Neuronal stem cell (in vitro differentiated cells): ENCODE results near the gene DTNB.

Experiments used
- DNase-seq: peaks from one replicate; pipeline ENCODE4 v3.0.0-alpha.2; 2013; ENCODE audit warnings: low spot score
- H2AFZ ChIP-seq: one replicate; pipeline ENCODE4 v1.6.1; 2013; ENCODE audit warnings: mild to moderate bottlenecking, low read length, inconsistent platforms
- H2AK5ac ChIP-seq: 2 replicates; pipeline ENCODE4 v1.6.1; 2013; ENCODE audit warnings: low read depth, mild to moderate bottlenecking, inconsistent platforms, low read length, moderate library complexity, mixed read lengths
- H2BK120ac ChIP-seq: 2 replicates; pipeline ENCODE4 v1.6.1; 2013; ENCODE audit warnings: low read depth, mild to moderate bottlenecking, inconsistent platforms, low read length, moderate library complexity, mixed read lengths
- H2BK12ac ChIP-seq: one replicate; pipeline ENCODE4 v1.6.1; 2013; ENCODE audit warnings: low read length, inconsistent platforms
- H2BK15ac ChIP-seq: 2 replicates; pipeline ENCODE4 v1.6.1; 2013; ENCODE audit warnings: mild to moderate bottlenecking, low read length, inconsistent platforms, mixed read lengths
- H2BK5ac ChIP-seq: one replicate; pipeline ENCODE4 v1.6.1; 2013; ENCODE audit warnings: inconsistent platforms, mild to moderate bottlenecking, low read length, moderate library complexity
- H3K14ac ChIP-seq: one replicate; pipeline ENCODE4 v1.6.1; 2013; ENCODE audit warnings: low read length, inconsistent platforms
- H3K18ac ChIP-seq: 2 replicates; pipeline ENCODE4 v1.6.1; 2013; ENCODE audit warnings: low read length, inconsistent platforms
- H3K23ac ChIP-seq: 2 replicates; pipeline ENCODE4 v1.6.1; 2013; ENCODE audit warnings: low read depth, mild to moderate bottlenecking, mixed read lengths, low read length, inconsistent platforms; ENCODE audit not compliant: poor library complexity
- H3K27ac ChIP-seq: replicated peaks from 3 replicates; pipeline ENCODE4 v1.5.1; 2013; ENCODE audit warnings: low read length, inconsistent platforms
- H3K27me3 ChIP-seq, 3 experiments: 2 replicates each; pipeline ENCODE4 v1.6.1; 2013; ENCODE audit warnings: low read length in 3 of 3, mild to moderate bottlenecking in 2 of 3, inconsistent platforms in 1 of 3, low read depth in 1 of 3, mixed read lengths in 1 of 3, moderate library complexity in 1 of 3; ENCODE audit not compliant: control insufficient read depth in 3 of 3, insufficient read depth in 3 of 3
- H3K36me3 ChIP-seq, 2 donors: replicated peaks in 1 of 2; 2 replicates each; pipeline ENCODE4 v1.6.1; 2013; ENCODE audit warnings: low read length in 2 of 2; ENCODE audit not compliant: control insufficient read depth in 2 of 2, insufficient read depth in 2 of 2
- H3K4ac ChIP-seq: 2 replicates; pipeline ENCODE4 v1.6.1; 2013; ENCODE audit warnings: inconsistent platforms, mild to moderate bottlenecking, low read length, moderate library complexity
- H3K4me1 ChIP-seq, 2 donors: 1 replicate in 1 of 2; 2 replicates in 1 of 2; pipeline ENCODE4 v1.6.1; 2013; ENCODE audit warnings: low read length in 2 of 2, low read depth in 1 of 2; ENCODE audit not compliant: control insufficient read depth in 2 of 2, insufficient read depth in 1 of 2
- H3K4me2 ChIP-seq: one replicate; pipeline ENCODE4 v1.6.1; 2013; ENCODE audit warnings: mild to moderate bottlenecking, low read length, inconsistent platforms; ENCODE audit not compliant: insufficient read depth, poor library complexity, severe bottlenecking
- H3K4me3 ChIP-seq, 2 donors: 2 replicates each; pipeline ENCODE4 v1.5.1; 2013; ENCODE audit warnings: low read length in 2 of 2, mild to moderate bottlenecking in 2 of 2, inconsistent platforms in 1 of 2, moderate library complexity in 1 of 2
- H3K79me1 ChIP-seq: one replicate; pipeline ENCODE4 v1.6.1; 2013; ENCODE audit warnings: low read depth, mild to moderate bottlenecking, inconsistent platforms, low read length, moderate library complexity
- H3K9ac ChIP-seq: one replicate; pipeline ENCODE4 v1.6.1; 2013; ENCODE audit warnings: mild to moderate bottlenecking, low read depth, low read length, inconsistent platforms; ENCODE audit not compliant: poor library complexity
- H3K9me3 ChIP-seq, 2 donors: replicated peaks in 1 of 2; 2 replicates each; pipeline versions ENCODE3 to v1.6.1; 2013; ENCODE audit warnings: low read length in 2 of 2, mild to moderate bottlenecking in 2 of 2, inconsistent platforms in 1 of 2, low read depth in 1 of 2, mixed read lengths in 1 of 2, moderate library complexity in 1 of 2; ENCODE audit not compliant: control insufficient read depth in 2 of 2, insufficient read depth in 1 of 2
- H4K8ac ChIP-seq: one replicate; pipeline ENCODE4 v1.6.1; 2013; ENCODE audit warnings: low read depth, mild to moderate bottlenecking, inconsistent platforms, low read length, moderate library complexity
- H4K91ac ChIP-seq: one replicate; pipeline ENCODE4 v1.6.1; 2013; ENCODE audit warnings: low read length, low read depth, mild to moderate bottlenecking, inconsistent platforms; ENCODE audit not compliant: poor library complexity
- WGBS, 2 donors: extraction: QIAGEN DNeasy Blood & Tissue Kit; methylation state at CpG; one replicate each; pipeline ENCODE4 v1.1.7; 2013; ENCODE audit warnings: missing lambda C conversion rate in 2 of 2, mixed read lengths in 1 of 2; ENCODE audit not compliant: insufficient read length in 2 of 2, insufficient replicate concordance in 1 of 2; ENCODE audit errors: extremely low coverage in 2 of 2; 5-methylcytosine and 5-hydroxymethylcytosine counted together

DTNB gene

GRCh38 chr2:25497229-25497917 is 176.0 kb downstream of the DTNB start:
- DNase-seq, result no peak
- no peak overlapping the region for H3K18ac ChIP-seq
- H4K8ac ChIP-seq, result no peak overlapping the region
- no peak overlapping the region for H3K23ac ChIP-seq
- no peak overlapping the region for H3K4me2 ChIP-seq
- H2BK120ac ChIP-seq, result no peak overlapping the region
- no peak overlapping the region for H2BK5ac ChIP-seq
- H3K27ac ChIP-seq, result no peak overlapping the region
- no peak overlapping the region for H4K91ac ChIP-seq
- no peak overlapping the region for H3K4me3 ChIP-seq
- H3K14ac ChIP-seq, result no peak overlapping the region
- no peak overlapping the region for H2BK12ac ChIP-seq
- no peak overlapping the region for H3K9ac ChIP-seq
- no peak overlapping the region for H2BK15ac ChIP-seq
- no peak overlapping the region for H3K4ac ChIP-seq
- no peaks in the 10 kb centered on the region for H3K36me3 ChIP-seq
- H3K4me1 ChIP-seq, result peaks cover 0 to 1% of the 10 kb centered on the region in 2 donors
- no peak overlapping the region for H2AK5ac ChIP-seq
- no CpG with 5 or more reads among the region's 5 CpGs for WGBS, 2 donors
- H3K27me3 ChIP-seq, result no peaks in the 10 kb centered on the region
- H2AFZ ChIP-seq, result no peak overlapping the region
- H3K9me3 ChIP-seq, result no peaks in the 10 kb centered on the region
- H3K79me1 ChIP-seq, result no peaks in the 10 kb centered on the region

- Histone ChIP-seq H2BK120ac (no peak overlapping the region), H2AFZ (no peak overlapping the region), H2AK5ac (no peak overlapping the region), H3K4ac (no peak overlapping the region), H3K4me1 (peaks cover 0 to 1% of the 10 kb centered on the region in 2 donors), H3K23ac (no peak overlapping the region), H3K14ac (no peak overlapping the region), H3K27me3 (no peaks in the 10 kb centered on the region), H3K4me3 (no peak overlapping the region), H4K91ac (no peak overlapping the region), H3K18ac (no peak overlapping the region), H3K9ac (no peak overlapping the region), H3K9me3 (no peaks in the 10 kb centered on the region), H3K36me3 (no peaks in the 10 kb centered on the region), H3K27ac (no peak overlapping the region), H2BK12ac (no peak overlapping the region), H3K4me2 (no peak overlapping the region), H2BK15ac (no peak overlapping the region), H2BK5ac (no peak overlapping the region), H4K8ac (no peak overlapping the region), H3K79me1 (peaks cover 1% of the 10 kb centered on the region)
- no CpG with 5 or more reads among the region's 2 CpGs for WGBS, 2 donors
- no peak for DNase-seq
These were observed 178.8 kb downstream of the DTNB start for GRCh38 chr2:25494616-25495015.

- Histone ChIP-seq H3K4ac (no peak overlapping the region), H3K14ac (no peak overlapping the region), H2AK5ac (no peak overlapping the region), H2BK15ac (no peak overlapping the region), H3K27ac (no peak overlapping the region), H4K8ac (no peak overlapping the region), H3K27me3 (no peaks in the 10 kb centered on the region), H3K4me2 (no peak overlapping the region), H2AFZ (no peak overlapping the region), H3K79me1 (peaks cover 1% of the 10 kb centered on the region), H3K9ac (no peak overlapping the region), H3K23ac (no peak overlapping the region), H2BK5ac (no peak overlapping the region), H2BK120ac (no peak overlapping the region), H4K91ac (no peak overlapping the region), H3K36me3 (no peaks in the 10 kb centered on the region), H3K4me1 (peaks cover 0 to 1% of the 10 kb centered on the region in 2 donors), H2BK12ac (no peak overlapping the region), H3K9me3 (no peaks in the 10 kb centered on the region), H3K18ac (no peak overlapping the region), H3K4me3 (no peak overlapping the region)
- no peak for DNase-seq
- no CpG with 5 or more reads among the region's 1 CpG for WGBS, 2 donors
These were observed 180.2 kb downstream of the DTNB start for GRCh38 chr2:25493207-25493606.

- peaks cover 1% of the 10 kb centered on the region for H3K79me1 ChIP-seq
These were observed 180.7 kb downstream of the DTNB start for GRCh38 chr2:25492726-25493125.

More at GRCh38 chr2:25492726-25493125, 180.7 kb downstream of the DTNB start:
- H3K27ac ChIP-seq, result no peak overlapping the region
- H2BK15ac ChIP-seq, result no peak overlapping the region
- no peak overlapping the region for H3K23ac ChIP-seq
- no peak overlapping the region for H3K4ac ChIP-seq
- H3K27me3 ChIP-seq, result no peaks in the 10 kb centered on the region
- H4K91ac ChIP-seq, result no peak overlapping the region
- H3K4me3 ChIP-seq, result no peak overlapping the region
- no peaks in the 10 kb centered on the region for H3K9me3 ChIP-seq
- no peaks in the 10 kb centered on the region for H3K36me3 ChIP-seq
- no peak overlapping the region for H2BK12ac ChIP-seq
- H3K4me1 ChIP-seq, result peaks cover 0 to 1% of the 10 kb centered on the region in 2 donors
- H2BK5ac ChIP-seq, result no peak overlapping the region
- H2AK5ac ChIP-seq, result no peak overlapping the region
- no peak overlapping the region for H3K9ac ChIP-seq
- no peak overlapping the region for H3K4me2 ChIP-seq
- H4K8ac ChIP-seq, result no peak overlapping the region
- no peak overlapping the region for H3K14ac ChIP-seq
- no CpG with 5 or more reads among the region's 3 CpGs for WGBS, 2 donors
- no peak overlapping the region for H2BK120ac ChIP-seq
- H2AFZ ChIP-seq, result no peak overlapping the region
- DNase-seq, result no peak
- H3K18ac ChIP-seq, result no peak overlapping the region
